ENCODE results near the gene DNAH6.

DNAH6 gene

GRCh38 chr2:84800194-84800805 is 284.0 kb downstream of the DNAH6 start:
- TF ChIP-seq ZNF8 (CRISPR knock-in tag; IDR thresholded peaks at IDR 0.05), result no peak
- TF ChIP-seq ISL1 (CRISPR knock-in tag; IDR thresholded peaks at IDR 0.05), result no peak
- TF ChIP-seq ZFP30 (CRISPR knock-in tag; IDR thresholded peaks at IDR 0.05), result no peak
- TF ChIP-seq ZC3H10 (CRISPR knock-in tag; IDR thresholded peaks at IDR 0.05), result no peak
- TF ChIP-seq SNAI2 (CRISPR knock-in tag; IDR thresholded peaks at IDR 0.05), result no peak
- no peak for TF ChIP-seq CREB5 (CRISPR knock-in tag; IDR thresholded peaks at IDR 0.05; ENCODE audit: low read depth)
- no peak for TF ChIP-seq BACH2 (CRISPR knock-in tag; IDR thresholded peaks at IDR 0.05; ENCODE audit: borderline replicate concordance)
- TF ChIP-seq CSDC2 (CRISPR knock-in tag; IDR thresholded peaks at IDR 0.05), result no peak
- no peak for TF ChIP-seq TOX (CRISPR knock-in tag; IDR thresholded peaks at IDR 0.05; ENCODE audit: borderline replicate concordance)
- TF ChIP-seq ESRRG (CRISPR knock-in tag; IDR thresholded peaks at IDR 0.05), result no peak
- TF ChIP-seq TCF4 (CRISPR knock-in tag; IDR thresholded peaks at IDR 0.05; ENCODE audit: borderline replicate concordance), result no peak
- TF ChIP-seq PPARA (CRISPR knock-in tag; IDR thresholded peaks at IDR 0.05; ENCODE audit: borderline replicate concordance), result no peak
- TF ChIP-seq ZFP3 (CRISPR knock-in tag; IDR thresholded peaks at IDR 0.05), result no peak
- TF ChIP-seq OSR1 (CRISPR knock-in tag; IDR thresholded peaks at IDR 0.05), result no peak
- no peak for TF ChIP-seq POU6F1 (CRISPR knock-in tag; IDR thresholded peaks at IDR 0.05; ENCODE audit: borderline replicate concordance, low read depth)
- no peak for TF ChIP-seq RARB (CRISPR knock-in tag; IDR thresholded peaks at IDR 0.05)
- no peak for TF ChIP-seq ARNTL (CRISPR knock-in tag; IDR thresholded peaks at IDR 0.05; ENCODE audit: borderline replicate concordance, low read depth)
- ATAC-seq, result no peak

- ATAC-seq, result no peak
- TF ChIP-seq BACH2 (CRISPR knock-in tag; IDR thresholded peaks at IDR 0.05; ENCODE audit: borderline replicate concordance), result no peak
- no peak for TF ChIP-seq CSRNP3 (CRISPR knock-in tag; IDR thresholded peaks at IDR 0.05)
- TF ChIP-seq PATZ1 (CRISPR knock-in tag; IDR thresholded peaks at IDR 0.05; ENCODE audit: borderline replicate concordance), result no peak
- TF ChIP-seq ZNF8 (CRISPR knock-in tag; IDR thresholded peaks at IDR 0.05), result no peak
Measured at GRCh38 chr2:84801811-84802210, 285.5 kb downstream of the DNAH6 start.

- no peak for ATAC-seq
- no peak for TF ChIP-seq CSRNP3 (CRISPR knock-in tag; IDR thresholded peaks at IDR 0.05)
- TF ChIP-seq GLIS3 (CRISPR knock-in tag; IDR thresholded peaks at IDR 0.05), result no peak
- TF ChIP-seq SNAI2 (CRISPR knock-in tag; IDR thresholded peaks at IDR 0.05), result no peak
- no peak for TF ChIP-seq ARNTL (CRISPR knock-in tag; IDR thresholded peaks at IDR 0.05; ENCODE audit: borderline replicate concordance, low read depth)
- no peak for TF ChIP-seq PPARA (CRISPR knock-in tag; IDR thresholded peaks at IDR 0.05; ENCODE audit: borderline replicate concordance)
- no peak for TF ChIP-seq ESRRG (CRISPR knock-in tag; IDR thresholded peaks at IDR 0.05)
- TF ChIP-seq ZNF8 (CRISPR knock-in tag; IDR thresholded peaks at IDR 0.05), result no peak
- no peak for TF ChIP-seq TSHZ2 (CRISPR knock-in tag; IDR thresholded peaks at IDR 0.05)
- no peak for TF ChIP-seq ZC3H10 (CRISPR knock-in tag; IDR thresholded peaks at IDR 0.05)
- no peak for TF ChIP-seq RARB (CRISPR knock-in tag; IDR thresholded peaks at IDR 0.05)
Measured at GRCh38 chr2:84805250-84805958, 289.1 kb downstream of the DNAH6 start.

Data from SK-N-SH treated with all-trans-retinoic acid at 6 μM for 48 hours (cell line).